DOHH2 (cell line): ENCODE data around the gene EVC.

Source experiments
- H3F3A ChIP-seq: fragments of 200-600 bp; sonication (generic), shearing (Covaris generic); 2 replicates; pipeline ENCODE4 v1.6.0; 2016; ENCODE audit warnings: antibody characterized with exemption, mild to moderate bottlenecking; ENCODE audit not compliant: control insufficient read depth, insufficient read depth
- H3K27ac ChIP-seq: fragments of 200-600 bp; sonication (generic); 2 replicates; pipeline ENCODE4 v1.5.1; 2014; ENCODE audit warnings: low read depth, mild to moderate bottlenecking, low read length, moderate library complexity
- H3K27me3 ChIP-seq: fragments of 200-600 bp; sonication (generic); 2 replicates; pipeline ENCODE4 v1.6.1; 2014; ENCODE audit warnings: mild to moderate bottlenecking, low read length, mixed read lengths; ENCODE audit not compliant: control insufficient read depth
- H3K36me3 ChIP-seq: fragments of 200-600 bp; sonication (generic); 2 replicates; pipeline ENCODE4 v1.6.1; 2014; ENCODE audit warnings: mild to moderate bottlenecking, low read length, moderate library complexity, mixed read lengths; ENCODE audit not compliant: control insufficient read depth
- H3K4me1 ChIP-seq: fragments of 200-600 bp; sonication (generic); 2 replicates; pipeline ENCODE4 v1.6.1; 2014; ENCODE audit warnings: mild to moderate bottlenecking, low read length, mixed read lengths; ENCODE audit not compliant: control insufficient read depth
- H3K4me2 ChIP-seq: fragments of 200-600 bp; sonication (generic); 2 replicates; pipeline ENCODE4 v1.6.0; 2014; ENCODE audit warnings: mild to moderate bottlenecking, low read length, moderate library complexity
- H3K4me3 ChIP-seq: fragments of 200-600 bp; sonication (generic); 2 replicates; pipeline ENCODE4 v1.5.1; 2014; ENCODE audit warnings: mild to moderate bottlenecking, low read length, mixed read lengths
- H3K79me2 ChIP-seq: fragments of 200-600 bp; sonication (generic); 2 replicates; pipeline ENCODE4 v1.6.1; 2014; ENCODE audit warnings: mild to moderate bottlenecking, low read length, mixed read lengths; ENCODE audit not compliant: control insufficient read depth
- H3K9me2 ChIP-seq: fragments of 200-600 bp; sonication (generic); replicated peaks from 2 replicates; pipeline ENCODE4 v1.6.1; 2014; ENCODE audit warnings: mild to moderate bottlenecking, low read length, mixed read lengths; ENCODE audit not compliant: control insufficient read depth
- H3K9me3 ChIP-seq: fragments of 200-600 bp; sonication (generic); 2 replicates; pipeline ENCODE4 v1.6.1; 2014; ENCODE audit warnings: antibody characterized with exemption, low read length, mixed read lengths; ENCODE audit not compliant: control insufficient read depth, insufficient read depth
- H4K20me1 ChIP-seq: fragments of 200-600 bp; sonication (generic); 2 replicates; pipeline ENCODE4 v1.6.0; 2014; ENCODE audit warnings: low read depth, mild to moderate bottlenecking, antibody characterized with exemption, low read length, moderate library complexity; ENCODE audit not compliant: control insufficient read depth, insufficient read depth
- EZH2phosphoT487 ChIP-seq: fragments of 200-600 bp; sonication (generic); IDR thresholded peaks from 2 replicates; pipeline ENCODE4 v1.6.1; 2017; ENCODE audit warnings: borderline replicate concordance, mild to moderate bottlenecking, antibody characterized with exemption, low read length, moderate library complexity, mixed read lengths
- TF ChIP-seq, protein P1 (sequence below): fragments of 200-600 bp; sonication (generic); IDR thresholded peaks from one replicate; pipeline ENCODE4 v1.5.1; 2014; ENCODE audit warnings: antibody characterized with exemption, mild to moderate bottlenecking, low read depth, low read length; ENCODE audit not compliant: poor library complexity, severe bottlenecking

EVC gene

DNA sequence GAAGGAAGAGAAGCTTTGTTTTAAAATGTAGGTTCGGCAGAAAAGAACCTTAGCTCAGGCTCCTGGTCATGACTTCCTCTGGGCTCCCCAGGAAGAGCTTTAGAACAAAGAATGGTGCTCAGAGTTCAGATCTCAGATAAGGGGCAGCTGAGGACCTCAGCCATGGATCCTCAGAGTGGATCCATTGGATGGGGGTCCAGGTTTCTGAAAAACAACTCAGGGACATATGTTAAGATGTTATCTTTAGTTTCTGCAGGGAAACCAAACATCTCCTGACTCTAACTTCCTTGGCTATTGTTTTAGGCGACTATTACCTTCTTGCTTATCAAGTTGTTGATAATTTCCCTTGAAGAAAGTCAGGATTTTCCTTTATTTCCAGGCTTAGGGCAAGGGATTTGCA, 5.4 kb downstream of the EVC start:
- H3K4me3 ChIP-seq, result no peak overlapping the region
- H3K27me3 ChIP-seq, result no peaks in the 10 kb centered on the region
- no peaks in the 10 kb centered on the region for H3K79me2 ChIP-seq
- no peak overlapping the region for H3K27ac ChIP-seq
- no peaks in the 10 kb centered on the region for H3K9me2 ChIP-seq
- no peaks in the 10 kb centered on the region for H3F3A ChIP-seq
- TF ChIP-seq, protein P1, sequence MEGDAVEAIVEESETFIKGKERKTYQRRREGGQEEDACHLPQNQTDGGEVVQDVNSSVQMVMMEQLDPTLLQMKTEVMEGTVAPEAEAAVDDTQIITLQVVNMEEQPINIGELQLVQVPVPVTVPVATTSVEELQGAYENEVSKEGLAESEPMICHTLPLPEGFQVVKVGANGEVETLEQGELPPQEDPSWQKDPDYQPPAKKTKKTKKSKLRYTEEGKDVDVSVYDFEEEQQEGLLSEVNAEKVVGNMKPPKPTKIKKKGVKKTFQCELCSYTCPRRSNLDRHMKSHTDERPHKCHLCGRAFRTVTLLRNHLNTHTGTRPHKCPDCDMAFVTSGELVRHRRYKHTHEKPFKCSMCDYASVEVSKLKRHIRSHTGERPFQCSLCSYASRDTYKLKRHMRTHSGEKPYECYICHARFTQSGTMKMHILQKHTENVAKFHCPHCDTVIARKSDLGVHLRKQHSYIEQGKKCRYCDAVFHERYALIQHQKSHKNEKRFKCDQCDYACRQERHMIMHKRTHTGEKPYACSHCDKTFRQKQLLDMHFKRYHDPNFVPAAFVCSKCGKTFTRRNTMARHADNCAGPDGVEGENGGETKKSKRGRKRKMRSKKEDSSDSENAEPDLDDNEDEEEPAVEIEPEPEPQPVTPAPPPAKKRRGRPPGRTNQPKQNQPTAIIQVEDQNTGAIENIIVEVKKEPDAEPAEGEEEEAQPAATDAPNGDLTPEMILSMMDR, result no peak
- no peak for TF ChIP-seq EZH2phosphoT487
- H3K4me2 ChIP-seq, result no peak overlapping the region
- H4K20me1 ChIP-seq, result no peaks in the 10 kb centered on the region
- peaks cover 3% of the 10 kb centered on the region; the same call in 1 of the 2 replicates for H3K9me3 ChIP-seq
- no peaks in the 10 kb centered on the region for H3K36me3 ChIP-seq
- H3K4me1 ChIP-seq, result no peaks in the 10 kb centered on the region

DNA sequence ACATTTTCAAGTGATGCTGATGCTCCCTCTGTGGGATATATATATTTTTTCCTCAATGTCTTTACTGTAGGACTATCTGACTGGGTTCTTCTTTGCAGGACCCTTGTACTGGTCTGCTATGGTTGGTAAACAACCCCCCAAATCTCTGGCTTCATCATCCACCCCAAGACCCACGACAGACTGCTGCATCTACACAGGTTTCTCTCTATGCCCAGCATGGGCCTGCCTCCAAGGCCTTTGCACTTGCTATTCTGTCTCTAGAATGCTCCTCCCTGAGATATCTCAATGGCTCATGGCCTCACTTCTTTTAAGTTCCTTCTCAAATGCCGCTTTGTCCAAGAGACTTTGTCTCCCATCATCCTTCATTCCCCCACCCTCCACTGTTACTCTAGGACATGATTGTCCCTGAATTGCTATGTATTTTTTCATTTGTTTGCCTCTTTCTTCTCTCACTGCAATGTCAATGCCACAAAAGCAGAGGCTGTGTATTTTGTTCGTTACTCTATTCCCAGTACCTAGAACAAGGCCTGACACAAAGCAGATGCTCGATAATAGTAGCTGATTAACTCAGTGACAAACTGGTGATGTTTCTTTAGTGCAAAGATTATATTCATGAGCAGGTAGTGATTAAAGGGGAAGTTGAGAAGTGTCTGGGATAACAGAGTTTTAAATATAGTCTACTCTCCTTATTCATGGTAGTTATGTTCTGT, 6.6 kb downstream of the EVC start:
- no peak for TF ChIP-seq EZH2phosphoT487
- TF ChIP-seq, protein P1, result no peak
- H3K79me2 ChIP-seq, result no peaks in the 10 kb centered on the region
- H3F3A ChIP-seq, result no peaks in the 10 kb centered on the region

DNA sequence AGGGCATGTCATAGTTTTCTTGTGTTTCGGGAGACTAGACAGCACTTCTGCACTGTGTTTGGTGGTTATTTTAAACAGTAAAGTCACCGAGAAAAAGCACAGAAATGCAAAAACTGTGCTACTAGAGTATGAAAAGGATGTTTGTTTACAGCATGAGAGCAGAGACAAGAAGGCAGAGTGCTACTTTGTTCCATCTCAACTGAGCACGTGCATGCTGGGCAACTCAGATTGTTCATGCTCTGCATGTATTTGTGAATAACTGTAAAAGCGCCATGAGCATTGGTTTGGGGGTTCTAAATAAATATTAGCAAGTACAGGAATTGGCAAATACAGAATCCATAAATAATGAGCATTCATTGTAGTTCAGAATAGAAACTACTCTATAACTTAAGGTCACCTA, 7.4 kb downstream of the EVC start:
- no peaks in the 10 kb centered on the region for H3K79me2 ChIP-seq
- H3K27ac ChIP-seq, result no peak overlapping the region

More for the DNA sequence above, 6.6 kb downstream of the EVC start:
- H3K9me2 ChIP-seq, result no peaks in the 10 kb centered on the region
- no peaks in the 10 kb centered on the region for H3K36me3 ChIP-seq
- no peak overlapping the region for H3K4me2 ChIP-seq
- peaks cover 3% of the 10 kb centered on the region; the same call in 1 of the 2 replicates for H3K9me3 ChIP-seq
- no peaks in the 10 kb centered on the region for H3K27me3 ChIP-seq
- no peaks in the 10 kb centered on the region for H3K4me1 ChIP-seq
- no peak overlapping the region for H3K27ac ChIP-seq
- no peaks in the 10 kb centered on the region for H4K20me1 ChIP-seq
- no peak overlapping the region for H3K4me3 ChIP-seq

More for the DNA sequence above, 7.4 kb downstream of the EVC start:
- Histone ChIP-seq H3F3A (no peaks in the 10 kb centered on the region), H3K4me3 (no peak overlapping the region), H3K36me3 (no peaks in the 10 kb centered on the region), H3K4me1 (no peaks in the 10 kb centered on the region), H4K20me1 (no peaks in the 10 kb centered on the region), H3K9me3 (peaks cover 3% of the 10 kb centered on the region; the same call in 1 of the 2 replicates), H3K4me2 (no peak overlapping the region), H3K27me3 (no peaks in the 10 kb centered on the region), H3K9me2 (no peaks in the 10 kb centered on the region)
- TF ChIP-seq, protein P1, result no peak
- TF ChIP-seq EZH2phosphoT487, result no peak
